ENCODE measurements around the gene TOMM22.

TOMM22 gene

GRCh38 chr22:38689651-38690050 lies 7.9 kb downstream of the TOMM22 start (continued):
- TF ChIP-seq, protein P1, sequence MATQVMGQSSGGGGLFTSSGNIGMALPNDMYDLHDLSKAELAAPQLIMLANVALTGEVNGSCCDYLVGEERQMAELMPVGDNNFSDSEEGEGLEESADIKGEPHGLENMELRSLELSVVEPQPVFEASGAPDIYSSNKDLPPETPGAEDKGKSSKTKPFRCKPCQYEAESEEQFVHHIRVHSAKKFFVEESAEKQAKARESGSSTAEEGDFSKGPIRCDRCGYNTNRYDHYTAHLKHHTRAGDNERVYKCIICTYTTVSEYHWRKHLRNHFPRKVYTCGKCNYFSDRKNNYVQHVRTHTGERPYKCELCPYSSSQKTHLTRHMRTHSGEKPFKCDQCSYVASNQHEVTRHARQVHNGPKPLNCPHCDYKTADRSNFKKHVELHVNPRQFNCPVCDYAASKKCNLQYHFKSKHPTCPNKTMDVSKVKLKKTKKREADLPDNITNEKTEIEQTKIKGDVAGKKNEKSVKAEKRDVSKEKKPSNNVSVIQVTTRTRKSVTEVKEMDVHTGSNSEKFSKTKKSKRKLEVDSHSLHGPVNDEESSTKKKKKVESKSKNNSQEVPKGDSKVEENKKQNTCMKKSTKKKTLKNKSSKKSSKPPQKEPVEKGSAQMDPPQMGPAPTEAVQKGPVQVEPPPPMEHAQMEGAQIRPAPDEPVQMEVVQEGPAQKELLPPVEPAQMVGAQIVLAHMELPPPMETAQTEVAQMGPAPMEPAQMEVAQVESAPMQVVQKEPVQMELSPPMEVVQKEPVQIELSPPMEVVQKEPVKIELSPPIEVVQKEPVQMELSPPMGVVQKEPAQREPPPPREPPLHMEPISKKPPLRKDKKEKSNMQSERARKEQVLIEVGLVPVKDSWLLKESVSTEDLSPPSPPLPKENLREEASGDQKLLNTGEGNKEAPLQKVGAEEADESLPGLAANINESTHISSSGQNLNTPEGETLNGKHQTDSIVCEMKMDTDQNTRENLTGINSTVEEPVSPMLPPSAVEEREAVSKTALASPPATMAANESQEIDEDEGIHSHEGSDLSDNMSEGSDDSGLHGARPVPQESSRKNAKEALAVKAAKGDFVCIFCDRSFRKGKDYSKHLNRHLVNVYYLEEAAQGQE (tag by site-specific recombination; IDR thresholded peaks at IDR 0.05): no peak
- TF ChIP-seq ZNF112 (tag by site-specific recombination; IDR thresholded peaks at IDR 0.05): no peak

DNA sequence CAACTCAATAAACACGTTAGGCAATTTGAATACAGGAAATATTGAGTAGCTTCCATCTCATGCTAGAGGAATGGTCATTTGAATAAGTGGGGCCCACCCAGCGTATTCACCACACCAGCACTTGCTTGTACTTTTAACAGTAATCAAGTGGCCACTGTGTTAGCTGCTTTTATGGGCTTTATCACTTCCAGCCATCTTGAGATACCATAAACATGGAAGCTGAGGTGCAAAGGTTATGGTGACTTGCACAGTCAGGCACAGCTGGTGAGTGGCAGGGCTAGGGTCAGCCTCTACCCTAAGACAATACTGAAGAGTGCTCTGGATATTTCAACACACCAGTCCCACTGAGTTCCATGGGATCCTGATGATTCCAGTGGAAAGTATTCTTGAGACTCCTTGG lies 12.3 kb downstream of the TOMM22 start:
- Histone ChIP-seq H3K9me3 (ENCODE audit: control insufficient read depth, insufficient read depth, low read depth, low read length) (no peaks in the 10 kb centered on the region), H3K4me1 (ENCODE audit: control insufficient read depth, insufficient read depth, low read length) (peaks cover 3% of the 10 kb centered on the region; the same call in 1 of the 2 replicates), H3K36me3 (ENCODE audit: control insufficient read depth in 2 of 2, insufficient read depth in 1 of 2, low read length in 2 of 2) (peaks cover 26 to 71% of the 10 kb centered on the region in 2 experiments), H3K27ac (ENCODE audit: extremely low read depth, low read depth, low read length) (no peak overlapping the region), H3K4me3 (ENCODE audit: low read depth, low read length) (no peak overlapping the region)
- POLR2A ChIA-PET: interaction anchor here (0.6 to 8.0 kb wide), 4 partner anchors 12 to 248 kb away, joined by 4 to 60 read pairs (median 8); partner anchors contain the start of gene TOMM22
- TF ChIP-seq GLIS1 (tag by site-specific recombination; IDR thresholded peaks at IDR 0.05) (no peak), FEZF1 (tag by site-specific recombination; IDR thresholded peaks at IDR 0.05) (peak; percentile 68), ZNF112 (tag by site-specific recombination; IDR thresholded peaks at IDR 0.05) (no peak), ZSCAN5A (tag by site-specific recombination; IDR thresholded peaks at IDR 0.05) (no peak), ZFP3 (tag by site-specific recombination; IDR thresholded peaks at IDR 0.05; ENCODE audit: low read depth) (no peak), HOXD13 (CRISPR knock-in tag; IDR thresholded peaks at IDR 0.05; ENCODE audit: borderline replicate concordance) (no peak), ZFP69B (tag by site-specific recombination; IDR thresholded peaks at IDR 0.05) (peak; percentile 72; the same call in 1 of the 2 replicates), ZNF202 (tag by site-specific recombination; IDR thresholded peaks at IDR 0.05; ENCODE audit: borderline replicate concordance) (no peak), ZNF521 (tag by site-specific recombination; IDR thresholded peaks at IDR 0.05) (no peak), ZNF221 (tag by site-specific recombination; IDR thresholded peaks at IDR 0.05; ENCODE audit: borderline replicate concordance) (no peak), ZNF623 (tag by site-specific recombination; IDR thresholded peaks at IDR 0.05) (no peak), ZNF626 (tag by site-specific recombination; IDR thresholded peaks at IDR 0.05) (no peak), ZNF324 (tag by site-specific recombination; IDR thresholded peaks at IDR 0.05) (no peak), ZNF24 (tag by site-specific recombination; IDR thresholded peaks at IDR 0.05) (no peak), ZNF580 (tag by site-specific recombination; IDR thresholded peaks at IDR 0.05) (no peak), ZNF341 (tag by site-specific recombination; IDR thresholded peaks at IDR 0.05; ENCODE audit: low read depth) (no peak), ZNF140 (tag by site-specific recombination; IDR thresholded peaks at IDR 0.05) (no peak), ZNF692 (tag by site-specific recombination; IDR thresholded peaks at IDR 0.05) (peak; percentile 86)
- TF ChIP-seq, protein P2, sequence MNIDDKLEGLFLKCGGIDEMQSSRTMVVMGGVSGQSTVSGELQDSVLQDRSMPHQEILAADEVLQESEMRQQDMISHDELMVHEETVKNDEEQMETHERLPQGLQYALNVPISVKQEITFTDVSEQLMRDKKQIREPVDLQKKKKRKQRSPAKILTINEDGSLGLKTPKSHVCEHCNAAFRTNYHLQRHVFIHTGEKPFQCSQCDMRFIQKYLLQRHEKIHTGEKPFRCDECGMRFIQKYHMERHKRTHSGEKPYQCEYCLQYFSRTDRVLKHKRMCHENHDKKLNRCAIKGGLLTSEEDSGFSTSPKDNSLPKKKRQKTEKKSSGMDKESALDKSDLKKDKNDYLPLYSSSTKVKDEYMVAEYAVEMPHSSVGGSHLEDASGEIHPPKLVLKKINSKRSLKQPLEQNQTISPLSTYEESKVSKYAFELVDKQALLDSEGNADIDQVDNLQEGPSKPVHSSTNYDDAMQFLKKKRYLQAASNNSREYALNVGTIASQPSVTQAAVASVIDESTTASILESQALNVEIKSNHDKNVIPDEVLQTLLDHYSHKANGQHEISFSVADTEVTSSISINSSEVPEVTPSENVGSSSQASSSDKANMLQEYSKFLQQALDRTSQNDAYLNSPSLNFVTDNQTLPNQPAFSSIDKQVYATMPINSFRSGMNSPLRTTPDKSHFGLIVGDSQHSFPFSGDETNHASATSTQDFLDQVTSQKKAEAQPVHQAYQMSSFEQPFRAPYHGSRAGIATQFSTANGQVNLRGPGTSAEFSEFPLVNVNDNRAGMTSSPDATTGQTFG (tag by site-specific recombination; IDR thresholded peaks at IDR 0.05; ENCODE audit: borderline replicate concordance): no peak
- TF ChIP-seq, protein P3, sequence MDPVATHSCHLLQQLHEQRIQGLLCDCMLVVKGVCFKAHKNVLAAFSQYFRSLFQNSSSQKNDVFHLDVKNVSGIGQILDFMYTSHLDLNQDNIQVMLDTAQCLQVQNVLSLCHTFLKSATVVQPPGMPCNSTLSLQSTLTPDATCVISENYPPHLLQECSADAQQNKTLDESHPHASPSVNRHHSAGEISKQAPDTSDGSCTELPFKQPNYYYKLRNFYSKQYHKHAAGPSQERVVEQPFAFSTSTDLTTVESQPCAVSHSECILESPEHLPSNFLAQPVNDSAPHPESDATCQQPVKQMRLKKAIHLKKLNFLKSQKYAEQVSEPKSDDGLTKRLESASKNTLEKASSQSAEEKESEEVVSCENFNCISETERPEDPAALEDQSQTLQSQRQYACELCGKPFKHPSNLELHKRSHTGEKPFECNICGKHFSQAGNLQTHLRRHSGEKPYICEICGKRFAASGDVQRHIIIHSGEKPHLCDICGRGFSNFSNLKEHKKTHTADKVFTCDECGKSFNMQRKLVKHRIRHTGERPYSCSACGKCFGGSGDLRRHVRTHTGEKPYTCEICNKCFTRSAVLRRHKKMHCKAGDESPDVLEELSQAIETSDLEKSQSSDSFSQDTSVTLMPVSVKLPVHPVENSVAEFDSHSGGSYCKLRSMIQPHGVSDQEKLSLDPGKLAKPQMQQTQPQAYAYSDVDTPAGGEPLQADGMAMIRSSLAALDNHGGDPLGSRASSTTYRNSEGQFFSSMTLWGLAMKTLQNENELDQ (tag by site-specific recombination; IDR thresholded peaks at IDR 0.05; ENCODE audit: low read depth): no peak
- CTCF ChIA-PET: interaction anchor here (4.9 kb wide), 1 partner anchor 12 kb away, joined by 31 read pairs; the partner anchor contains the start of gene TOMM22

Measured in HEK293 (cell line).